HFFc6 (cell line): ENCODE measurements around the gene NWD2. TPM values are rescaled to one million over a fixed set of nuclear protein-coding genes. Genes with fewer than 3 reads are reported as not detected.

ENCODE experiments used
- DNase-seq: peaks from one replicate; pipeline ENCODE4 v3.0.0-alpha.2; 2018
- H3K27ac Mint-ChIP-seq: 2 replicates; pipeline ENCODE4 v1.8.0; 2020; ENCODE audit warnings: mild to moderate bottlenecking, mixed read lengths
- H3K27me3 Mint-ChIP-seq: 2 replicates; pipeline ENCODE4 v1.8.0; 2021; ENCODE audit warnings: mild to moderate bottlenecking, moderate library complexity, mixed read lengths; ENCODE audit not compliant: insufficient read depth
- H3K36me3 Mint-ChIP-seq: 2 replicates; pipeline ENCODE4 v1.8.0; 2021; ENCODE audit warnings: low read depth, mixed read lengths
- H3K4me1 Mint-ChIP-seq: 2 replicates; pipeline ENCODE4 v1.8.0; 2020; ENCODE audit warnings: low read depth, mixed read lengths
- H3K4me3 Mint-ChIP-seq: 2 replicates; pipeline ENCODE4 v1.8.0; 2020; ENCODE audit warnings: mild to moderate bottlenecking, moderate library complexity, mixed read lengths
- H3K9me3 Mint-ChIP-seq: 2 replicates; pipeline ENCODE4 v1.8.0; 2020; ENCODE audit warnings: mild to moderate bottlenecking, mixed read lengths
- CTCF ChIP-seq: fragments of 200-600 bp; sonication (generic); IDR thresholded peaks from 2 replicates; pipeline ENCODE4 v1.5.0; 2021; ENCODE audit warnings: antibody characterized with exemption, mild to moderate bottlenecking
- total RNA-seq, 6 experiments: library from RNA; stranded (reverse); fragmentation: NEBNext Ultra II Directional; extraction: Animal tissue kit (Norgen Biotek cat#: 25700); gene quantifications; 2 replicates in 1 of 6; 3 replicates in 5 of 6; pipeline ENCODE4 v1.2.3, GENCODE V29; 2021

NWD2 gene
- total RNA-seq, 6 experiments from 2014 or later = not detected

DNA sequence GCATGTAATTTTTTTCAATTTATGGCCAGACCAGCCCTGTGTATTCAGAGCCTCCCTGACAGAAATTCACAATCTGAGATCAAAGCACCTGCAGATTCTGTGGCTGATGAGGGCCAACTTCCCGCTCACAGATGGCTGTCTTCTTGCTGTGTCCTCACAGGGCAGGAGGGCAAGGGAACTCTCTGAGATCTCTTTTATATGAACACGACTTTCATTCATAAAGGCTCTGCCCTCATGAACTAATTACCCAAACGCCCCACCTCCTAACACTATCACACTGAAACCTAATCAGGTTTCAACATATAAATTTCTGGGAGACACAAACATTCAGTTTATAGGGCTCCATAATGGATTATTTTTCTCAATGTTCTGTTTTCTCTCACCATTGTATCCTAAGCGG lies 192.6 kb downstream of the NWD2 start:
- Mint-ChIP-seq H3K27me3 (peaks cover 6% of the 10 kb centered on the region), H3K4me3 (no peak overlapping the region), H3K4me1 (no peaks in the 10 kb centered on the region), H3K27ac (no peak overlapping the region), H3K36me3 (no peaks in the 10 kb centered on the region), H3K9me3 (no peaks in the 10 kb centered on the region)
- no peak for TF ChIP-seq CTCF
- DNase-seq = no peak

- H3K27ac Mint-ChIP-seq = no peak overlapping the region
- H3K27me3 Mint-ChIP-seq = peaks cover 6% of the 10 kb centered on the region
These were observed 194.2 kb downstream of the NWD2 start for GRCh38 chr4:37438564-37439279.

DNA sequence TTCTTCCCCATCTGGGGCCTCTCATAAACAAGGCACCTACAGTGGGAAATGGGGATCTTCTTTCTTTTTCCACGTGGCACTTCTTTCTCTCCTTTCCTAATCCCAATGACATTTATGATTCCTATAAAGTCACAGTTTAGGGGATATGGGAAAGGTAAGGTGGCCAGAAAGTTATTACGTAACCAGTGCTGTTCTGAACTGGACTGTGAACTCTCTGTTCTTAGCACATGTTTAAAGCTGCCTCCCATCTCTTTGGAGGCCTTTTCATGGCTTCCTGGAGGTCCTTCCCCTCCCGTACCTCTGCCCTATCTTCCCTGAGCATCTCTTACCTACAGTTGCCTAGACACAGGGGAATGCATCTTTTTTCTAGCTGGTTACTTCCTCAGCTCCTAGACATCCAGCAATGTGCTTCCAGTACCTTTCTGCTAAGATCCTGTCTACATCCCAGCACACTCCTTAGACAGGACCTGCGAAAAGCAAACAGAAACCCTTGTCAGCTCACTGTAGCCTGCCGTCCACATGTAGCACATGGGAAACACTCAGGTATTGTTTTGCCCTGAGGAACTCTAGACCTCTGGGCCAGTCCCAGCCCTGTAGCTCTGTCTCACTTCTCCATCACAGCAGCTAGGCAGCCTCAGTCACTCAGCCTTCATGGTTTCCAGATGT lies 195.4 kb downstream of the NWD2 start:
- no peak for TF ChIP-seq CTCF
- no peak overlapping the region for H3K27ac Mint-ChIP-seq
- no peak for DNase-seq

More at GRCh38 chr4:37438564-37439279, 194.2 kb downstream of the NWD2 start:
- TF ChIP-seq CTCF = no peak
- H3K36me3 Mint-ChIP-seq = no peaks in the 10 kb centered on the region
- H3K9me3 Mint-ChIP-seq = no peaks in the 10 kb centered on the region
- no peaks in the 10 kb centered on the region for H3K4me1 Mint-ChIP-seq
- no peak overlapping the region for H3K4me3 Mint-ChIP-seq
- DNase-seq = no peak

GRCh38 chr4:37440501-37440900 lies 196.0 kb downstream of the NWD2 start:
- no peak for DNase-seq
- H3K4me1 Mint-ChIP-seq = no peaks in the 10 kb centered on the region
- peaks cover 10% of the 10 kb centered on the region for H3K27me3 Mint-ChIP-seq
- no peak overlapping the region for H3K4me3 Mint-ChIP-seq
- H3K9me3 Mint-ChIP-seq = no peaks in the 10 kb centered on the region
- TF ChIP-seq CTCF = no peak
- no peak overlapping the region for H3K27ac Mint-ChIP-seq
- no peaks in the 10 kb centered on the region for H3K36me3 Mint-ChIP-seq

More for the DNA sequence above, 195.4 kb downstream of the NWD2 start:
- Mint-ChIP-seq H3K27me3 (peaks cover 8% of the 10 kb centered on the region), H3K36me3 (no peaks in the 10 kb centered on the region), H3K4me3 (no peak overlapping the region), H3K9me3 (no peaks in the 10 kb centered on the region), H3K4me1 (no peaks in the 10 kb centered on the region)

DNA sequence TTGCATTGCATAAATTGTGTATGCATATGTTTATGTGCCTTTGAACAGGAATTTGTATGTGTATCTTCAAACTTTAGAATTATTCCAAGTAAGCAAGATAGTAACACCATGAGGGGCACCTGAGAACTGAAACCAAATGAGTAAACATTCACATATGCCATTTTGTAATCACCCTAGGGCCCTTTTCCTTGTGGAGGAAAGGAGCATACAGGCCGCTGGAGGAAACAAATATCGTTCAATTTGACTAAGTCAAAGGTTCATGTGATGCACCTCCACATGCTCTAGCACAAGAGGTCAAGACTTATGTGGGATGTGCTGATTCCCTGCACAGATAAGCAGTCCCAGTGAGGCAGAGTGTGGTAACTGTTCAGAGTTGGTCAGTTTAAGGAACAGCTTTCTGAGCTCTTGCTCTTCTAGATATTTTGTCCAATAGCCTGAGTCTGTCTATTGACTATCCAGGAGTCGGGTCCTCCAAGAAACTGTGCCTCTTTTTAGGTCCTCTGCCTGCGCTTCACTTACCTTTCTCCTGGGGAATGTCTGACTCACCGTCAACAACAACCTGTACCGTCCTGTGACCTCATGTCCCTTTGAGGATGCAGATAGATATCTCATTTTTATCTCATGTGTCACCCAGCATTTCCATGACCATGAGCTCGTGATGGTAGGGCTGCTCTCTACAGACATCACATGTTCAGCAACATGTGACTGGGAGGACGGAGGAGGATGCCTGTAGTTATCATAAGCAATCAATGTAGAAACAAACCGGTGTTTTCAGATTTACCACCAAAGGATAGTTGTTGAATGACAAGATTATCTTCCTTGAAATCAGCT lies 196.9 kb downstream of the NWD2 start:
- H3K4me1 Mint-ChIP-seq = no peaks in the 10 kb centered on the region
- H3K9me3 Mint-ChIP-seq = no peaks in the 10 kb centered on the region
- no peaks in the 10 kb centered on the region for H3K36me3 Mint-ChIP-seq
- peaks cover 10% of the 10 kb centered on the region for H3K27me3 Mint-ChIP-seq
- no peak for DNase-seq
- H3K27ac Mint-ChIP-seq = no peak overlapping the region
- no peak for TF ChIP-seq CTCF
- H3K4me3 Mint-ChIP-seq = no peak overlapping the region
